GM19023 (cell line): ENCODE data around the gene ACSL5.
"Not testable (repeated sequence)": the region's sequence is repeated elsewhere in the genome, so short reads cannot be mapped to it uniquely, and the experiment has no call there.

Source experiments
- ATAC-seq: cut with Tn5 transposase; IDR thresholded peaks from one replicate; pipeline ENCODE4 v1.9.1; 2021; ENCODE audit warnings: mild to moderate bottlenecking, moderate library complexity; ENCODE audit not compliant: unreplicated experiment

The ACSL5 gene

GRCh38 chr10:112406806-112407205, 32.9 kb downstream of the ACSL5 start:
- ATAC-seq, result not testable (repeated sequence)

DNA sequence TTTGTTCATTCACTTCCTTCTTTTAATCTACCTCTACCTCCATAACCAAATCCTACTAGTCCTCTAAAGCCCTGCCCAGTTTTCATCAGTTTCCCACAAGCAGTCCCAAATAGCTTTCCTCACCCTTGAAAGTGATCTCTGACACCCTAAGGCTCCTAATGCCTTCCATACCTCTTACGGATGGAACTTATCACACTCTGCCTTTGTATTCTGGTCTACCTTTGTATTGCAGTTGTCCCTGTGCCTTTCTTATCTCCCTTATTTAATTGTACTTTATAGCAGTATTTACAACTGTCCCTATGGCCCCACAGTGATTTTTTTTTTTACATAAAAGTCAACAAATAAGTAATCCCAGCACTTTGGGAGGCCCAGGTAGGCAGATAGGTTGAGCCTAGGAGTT, 33.8 kb downstream of the ACSL5 start:
- ATAC-seq, result no peak

- no peak for ATAC-seq
These were observed 35.4 kb downstream of the ACSL5 start for GRCh38 chr10:112409299-112409698.

GRCh38 chr10:112409755-112410154, 35.8 kb downstream of the ACSL5 start:
- no peak for ATAC-seq

DNA sequence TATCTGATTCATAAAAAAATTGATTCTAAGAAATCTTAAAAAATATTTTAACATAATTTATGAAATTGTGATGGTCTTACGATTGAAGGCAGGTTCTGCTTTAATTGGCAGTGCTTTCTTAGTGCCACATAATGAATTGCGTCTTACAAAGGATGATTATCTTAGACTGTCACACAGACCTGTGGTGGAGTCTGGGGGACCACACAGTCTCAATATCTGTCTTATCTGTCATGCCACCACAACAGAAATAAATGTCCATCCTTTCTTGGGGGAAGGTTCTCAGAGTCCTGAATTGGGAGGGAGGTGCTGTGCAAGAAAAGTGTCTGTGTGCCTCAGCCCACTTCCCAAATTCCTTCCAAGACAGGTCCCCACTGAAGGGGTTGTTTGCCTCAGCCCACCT, 38.8 kb downstream of the ACSL5 start:
- no peak for ATAC-seq

DNA sequence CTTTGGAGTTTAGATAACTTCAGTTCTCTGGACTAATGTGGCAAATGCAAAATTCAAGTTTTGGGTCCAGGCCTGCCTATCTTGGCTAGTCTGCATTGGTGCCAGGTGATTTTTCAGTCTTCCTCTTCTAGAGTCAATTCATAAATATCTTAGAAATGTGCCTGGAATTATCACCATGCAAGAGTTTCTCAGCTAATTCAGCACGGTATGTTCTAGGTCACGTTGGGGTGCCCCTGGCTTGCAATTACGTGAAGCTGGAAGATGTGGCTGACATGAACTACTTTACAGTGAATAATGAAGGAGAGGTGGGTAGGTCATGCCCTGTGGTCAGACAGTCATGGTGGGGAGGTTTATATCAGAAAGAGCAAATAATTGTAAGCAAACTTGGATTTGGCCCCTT, 47.8 kb downstream of the ACSL5 start:
- ATAC-seq, result no peak

- ATAC-seq, result no peak
These were observed 50.7 kb downstream of the ACSL5 start for GRCh38 chr10:112424651-112425050.

GRCh38 chr10:112426111-112426510, 52.2 kb downstream of the ACSL5 start:
- ATAC-seq, result no peak

GRCh38 chr10:112429147-112429546, 55.2 kb downstream of the ACSL5 start:
- ATAC-seq, result no peak

- ATAC-seq, result no peak
These were observed 55.8 kb downstream of the ACSL5 start for GRCh38 chr10:112429654-112430230.

- no peak for ATAC-seq
These were observed 59.2 kb downstream of the ACSL5 start for GRCh38 chr10:112433136-112433535.

DNA sequence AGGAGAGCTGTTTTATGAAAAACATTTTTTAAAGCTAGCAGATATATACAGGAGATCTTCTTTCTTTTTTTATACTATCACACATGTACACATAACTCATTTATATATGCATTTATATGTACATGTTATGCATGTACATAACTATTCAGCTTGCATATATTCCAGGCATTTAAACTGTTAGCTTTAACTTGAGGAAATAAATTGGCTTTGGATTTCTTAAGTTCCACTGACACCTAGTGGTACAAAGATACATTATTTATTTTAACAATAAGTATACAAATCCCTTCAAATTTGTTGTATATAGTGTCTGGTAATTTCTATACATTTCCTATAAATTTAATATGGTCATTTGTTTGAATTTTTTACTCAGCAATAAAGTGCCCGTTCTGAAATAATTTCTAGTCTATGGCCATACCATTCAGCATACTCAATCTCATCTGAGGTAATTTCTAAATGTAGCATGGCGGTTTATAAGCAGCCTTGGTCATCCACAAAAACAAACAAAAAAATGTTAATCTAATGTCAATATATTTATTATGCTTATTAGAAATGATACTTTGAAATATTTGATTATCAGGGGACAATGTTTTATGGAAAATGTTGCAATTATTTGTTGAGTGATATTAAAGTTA, 61.2 kb downstream of the ACSL5 start:
- ATAC-seq, result no peak

- no peak for ATAC-seq
These were observed 64.4 kb downstream of the ACSL5 start for GRCh38 chr10:112438356-112438755.

DNA sequence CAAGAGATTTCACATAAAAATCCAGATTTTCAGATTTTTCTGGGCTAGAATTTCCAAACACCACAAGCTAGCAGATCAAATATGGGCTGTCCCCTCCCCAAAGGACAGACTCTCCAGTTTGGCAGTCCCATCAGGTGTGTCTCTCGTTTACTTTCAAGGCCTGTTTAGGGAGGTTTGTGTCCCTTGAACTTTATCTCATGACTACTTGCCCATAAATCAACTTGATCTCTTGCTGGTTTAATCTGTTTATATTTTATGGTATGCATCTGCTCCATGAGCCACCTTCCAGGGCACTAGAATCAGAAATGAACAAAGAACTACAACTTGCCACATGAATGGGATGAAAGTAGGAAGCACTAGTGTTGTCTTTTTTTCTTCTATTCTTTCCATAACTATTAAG, 67.6 kb downstream of the ACSL5 start:
- ATAC-seq, result no peak

DNA sequence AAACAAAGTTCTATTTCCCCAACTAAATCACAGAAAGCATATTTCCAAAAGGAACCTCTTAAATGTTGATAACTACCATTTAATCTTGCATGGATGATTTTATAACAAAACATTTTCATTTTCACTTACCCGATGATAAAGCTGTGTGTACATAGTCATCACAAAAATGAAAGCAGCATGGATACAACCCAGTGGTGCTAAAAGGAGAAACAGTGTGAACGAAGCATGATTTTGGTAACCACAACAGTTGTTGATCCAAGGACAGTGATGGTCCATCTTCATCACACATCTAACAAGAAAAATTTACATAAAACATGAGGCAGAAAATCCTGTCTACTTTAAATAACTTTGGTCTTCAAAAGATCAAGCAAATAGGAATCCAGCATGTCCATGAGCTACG, 68.1 kb downstream of the ACSL5 start:
- ATAC-seq, result no peak

DNA sequence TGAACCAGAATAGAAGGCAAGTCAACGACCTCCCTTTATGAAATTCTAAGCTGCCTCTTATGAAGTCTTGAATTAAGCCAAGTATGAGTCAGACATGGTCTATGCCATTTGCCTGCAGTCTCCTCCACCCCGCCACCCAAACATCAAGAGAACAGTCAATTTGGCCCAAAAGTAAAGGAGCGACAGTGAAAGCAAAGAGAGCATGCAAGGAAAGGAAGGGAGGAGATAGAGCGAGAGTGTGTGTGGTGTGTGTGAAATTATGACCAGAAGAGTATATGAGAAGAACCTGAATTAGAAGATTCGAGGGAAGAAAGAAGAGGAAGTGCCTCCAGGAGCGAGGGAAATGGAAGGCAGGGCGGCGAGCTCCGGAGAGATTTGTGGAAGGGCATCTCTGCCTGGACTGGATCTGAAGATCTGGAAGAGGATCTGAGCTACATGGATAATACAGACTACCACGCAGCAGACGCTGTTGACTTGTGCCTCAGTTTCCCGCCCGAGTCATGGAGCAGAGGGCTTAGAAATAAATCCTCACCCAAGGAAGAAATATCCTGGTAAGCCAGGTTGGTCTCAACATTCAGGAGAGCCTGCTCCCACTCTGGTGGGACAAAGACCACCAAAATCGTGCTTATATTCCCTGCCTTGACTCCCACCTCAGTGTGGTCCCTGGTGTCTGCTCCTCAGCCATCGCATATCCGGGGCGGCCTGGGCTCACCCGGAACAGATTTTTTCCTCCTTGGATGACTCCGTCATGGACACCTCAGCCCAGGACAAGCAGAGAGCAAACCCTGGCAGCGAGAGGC, 72.3 kb downstream of the ACSL5 start:
- no peak for ATAC-seq

DNA sequence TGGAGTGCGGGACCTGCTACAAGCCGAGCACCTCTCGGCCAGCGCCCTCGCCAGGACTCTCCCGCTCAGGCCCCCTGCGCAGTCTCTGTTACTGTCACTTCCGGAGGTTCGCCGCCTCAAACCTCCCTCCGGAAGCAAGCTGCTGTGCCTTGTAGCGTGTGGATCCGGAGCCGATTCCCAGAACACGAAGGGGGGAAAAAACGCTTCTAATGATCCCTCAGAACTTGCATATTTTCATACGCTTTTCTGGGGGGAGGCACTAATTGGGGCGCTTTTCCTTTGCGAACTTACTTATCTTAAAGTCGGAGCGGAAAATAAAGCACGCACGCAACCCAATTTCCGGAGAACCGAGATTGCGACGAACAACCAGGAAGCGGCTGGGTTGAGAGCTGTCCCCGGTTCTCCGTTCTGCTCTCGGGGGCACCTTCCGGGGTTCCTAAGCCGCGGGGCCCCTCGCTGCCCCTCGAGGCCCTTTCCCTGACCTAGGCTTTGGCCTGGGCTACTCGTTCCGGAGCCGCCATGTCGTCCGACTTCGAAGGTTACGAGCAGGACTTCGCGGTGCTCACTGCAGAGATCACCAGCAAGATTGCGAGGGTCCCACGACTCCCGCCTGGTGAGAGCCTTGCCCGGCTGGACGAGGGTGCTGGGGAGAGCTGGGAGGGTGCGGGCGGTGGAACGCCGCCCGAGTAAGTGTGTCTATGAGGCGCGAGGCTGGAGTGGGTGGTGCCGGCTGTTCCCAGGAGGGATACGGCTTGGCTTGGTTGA, 73.1 kb downstream of the ACSL5 start, which contains the start of the genes VTI1A and ZDHHC6:
Gene VTI1A, plus strand, starts transcription at position 361 of the 765 bp plus-strand sequence. Its CDS starts 159 bp downstream, at position 520.
Gene ZDHHC6, minus strand, starts transcription at position 60 of the 765 bp plus-strand sequence. CDS start 1,478 bp downstream, outside the sequence.
- peak; percentile 97 for ATAC-seq

DNA sequence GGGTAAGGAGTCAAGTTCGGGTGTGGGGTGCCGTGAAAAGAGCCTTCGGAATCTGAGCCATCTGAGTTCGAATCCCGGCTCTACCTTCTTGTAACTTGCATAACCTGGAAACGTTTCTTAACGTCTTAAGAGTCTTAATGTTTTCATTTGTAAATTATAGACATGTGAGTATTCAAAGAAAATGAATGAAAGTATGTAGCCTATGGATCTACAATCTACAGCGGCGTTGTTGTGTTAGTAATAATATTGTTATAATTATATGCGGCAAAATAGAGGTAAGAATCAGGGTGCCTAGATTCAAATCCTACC, 73.7 kb downstream of the ACSL5 start:
- ATAC-seq, result no peak

GRCh38 chr10:112448888-112449287, 75.0 kb downstream of the ACSL5 start:
- no peak for ATAC-seq

DNA sequence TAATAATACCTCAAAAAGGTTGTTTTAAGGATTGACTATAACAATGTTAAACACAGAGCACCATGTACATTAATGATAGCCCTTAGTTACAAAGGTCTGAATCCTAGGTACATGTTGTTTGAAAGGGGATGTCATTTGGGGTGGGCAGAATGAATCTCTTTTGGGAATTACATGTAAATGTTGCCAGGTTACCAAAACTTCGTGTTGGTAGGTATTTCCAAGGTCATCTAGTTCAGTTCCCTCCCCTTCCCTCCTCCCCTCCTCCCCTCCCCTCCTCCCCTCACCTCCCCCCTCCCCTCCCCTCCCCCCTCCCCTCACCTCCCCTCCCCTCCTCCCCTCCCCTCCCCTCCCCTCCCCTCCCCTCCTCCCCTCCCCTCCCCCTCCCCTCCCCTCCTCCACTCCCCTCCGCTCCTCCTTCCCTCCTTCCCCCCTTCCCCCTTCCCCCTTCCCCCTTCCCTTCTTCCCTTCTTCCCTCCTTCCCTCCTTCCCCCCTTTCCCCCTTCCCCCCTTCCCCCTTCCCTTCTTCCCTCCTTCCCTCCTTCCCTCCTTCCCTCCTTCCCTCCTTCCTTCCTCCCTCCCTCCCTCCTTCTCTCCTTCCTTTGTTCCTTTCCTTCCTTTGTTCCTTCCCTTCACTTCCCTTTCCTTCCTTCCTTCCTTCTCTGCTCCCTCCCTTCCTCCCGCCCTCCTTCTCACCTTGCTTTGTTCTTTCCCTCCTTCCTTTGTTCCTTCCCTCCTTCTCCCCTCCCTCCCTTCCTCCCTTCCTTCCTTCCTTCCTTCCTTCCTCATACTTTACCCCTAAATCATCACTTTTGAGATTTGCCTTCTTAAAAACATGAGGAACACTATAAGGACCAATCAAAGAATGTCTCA, 81.2 kb downstream of the ACSL5 start:
- no peak for ATAC-seq
